Esophagus muscularis mucosa (tissue), 4 donors: ENCODE data around the gene PSMD12. TPM values are rescaled to one million over a fixed set of nuclear protein-coding genes. Genes with fewer than 3 reads are reported as not detected.

ENCODE experiments used
- DNase-seq: peaks from one replicate; pipeline ENCODE4 v3.0.0-alpha.2; 2017; ENCODE audit errors: extremely low spot score
- H3K27ac ChIP-seq, 4 donors: fragments of 200-600 bp; sonication (generic); replicated peaks in 1 of 4; 1 replicate in 3 of 4; 2 replicates in 1 of 4; pipeline ENCODE4 v1.5.1; 2016 to 2019; ENCODE audit warnings: mild to moderate bottlenecking in 1 of 4
- H3K27me3 ChIP-seq, 4 donors: fragments of 200-600 bp; sonication (generic); one replicate each; pipeline versions ENCODE4 v1.5.1 to v1.6.0; 2016 to 2019
- H3K36me3 ChIP-seq, 4 donors: fragments of 200-600 bp; sonication (generic); one replicate each; pipeline ENCODE4 v1.5.1; 2016 to 2019
- H3K4me1 ChIP-seq, 4 donors: fragments of 200-600 bp; sonication (generic); one replicate each; pipeline ENCODE4 v1.5.1; 2016 to 2019
- H3K4me3 ChIP-seq, 4 donors: fragments of 200-600 bp; sonication (generic); 1 replicate in 2 of 4; 2 replicates in 2 of 4; pipeline ENCODE4 v1.5.1; 2016 to 2019; ENCODE audit warnings: mild to moderate bottlenecking in 4 of 4, moderate library complexity in 1 of 4
- H3K9me3 ChIP-seq, 4 donors: fragments of 200-600 bp; sonication (generic); 1 replicate in 3 of 4; 2 replicates in 1 of 4; pipeline ENCODE4 v1.5.1; 2016 to 2019
- CTCF ChIP-seq, 3 experiments: fragments of 200-600 bp in 2 of 3; fragments of 450-650 bp in 1 of 3; sonication (generic) in 2 of 3; IDR thresholded peaks; one replicate each; pipeline ENCODE4 v1.5.1; 2017 to 2019; ENCODE audit warnings: antibody characterized with exemption in 3 of 3, mild to moderate bottlenecking in 2 of 3, moderate library complexity in 1 of 3
- EP300 ChIP-seq: sonication (generic); formaldehyde crosslinking; IDR thresholded peaks from one replicate; pipeline ENCODE4 v1.6.1; 2017; ENCODE audit warnings: antibody characterized with exemption
- POLR2A ChIP-seq: fragments of 450-650 bp; IDR thresholded peaks from one replicate; pipeline ENCODE4 v1.6.1; 2017; ENCODE audit warnings: antibody characterized with exemption, moderate library complexity, mild to moderate bottlenecking, low read depth
- POLR2AphosphoS5 ChIP-seq, 2 donors: sonication (generic); formaldehyde crosslinking; IDR thresholded peaks; one replicate each; pipeline ENCODE4 v1.6.1; 2017; ENCODE audit warnings: antibody characterized with exemption in 2 of 2
- WGBS: methylation state at CpG from one replicate; pipeline ENCODE4 v1.1.5; 2018; 5-methylcytosine and 5-hydroxymethylcytosine counted together
- intact Hi-C: fragments of 100-400 bp; cut with DNase I; formaldehyde crosslinking; loops from one replicate; pipeline ENCODE4 v1.15.1; 2023
- total RNA-seq, 4 donors: library from RNA; depleted of rRNA; stranded (reverse); fragments of >200 nt; gene quantifications; one replicate each; pipeline versions ENCODE4 v1.1.0 to v1.2.1, GENCODE V29; 2016

The PSMD12 gene
- total RNA-seq, 4 donors from 2014 or later, result 28.4 to 37.8 (median 30.0) TPM

- H3K4me1 ChIP-seq, result peaks cover 18 to 50% (median 42%) of the 10 kb centered on the region in 4 donors
- peak overlapping the region; percentile 91 to 96 (median 95) for H3K27ac ChIP-seq
- intact Hi-C loops, result loop anchor here (2.0 kb wide), 1 partner anchor 96 kb away; no protein-coding TSS in a partner anchor
- no peak for TF ChIP-seq EP300
- TF ChIP-seq CTCF (IDR thresholded peaks at IDR 0.05), result peak; percentile 76 to 92 (median 85)
- TF ChIP-seq POLR2AphosphoS5 (IDR thresholded peaks at IDR 0.05), result peak; percentile 71 to 87
- TF ChIP-seq POLR2A, result no peak
- H3K9me3 ChIP-seq, result no peaks in the 10 kb centered on the region
- no peaks in the 10 kb centered on the region for H3K27me3 ChIP-seq
- peak overlapping the region; percentile 81 to 93 (median 90) for H3K4me3 ChIP-seq
- H3K36me3 ChIP-seq, result peaks cover 0 to 4% (median 0%) of the 10 kb centered on the region in 4 donors
- WGBS, result under 1% methylated on average over 12 of the region's 72 CpGs
- DNase-seq, result peak; percentile 96
Observed at GRCh38 chr17:67378454-67379250, 12.3 kb upstream of the PSMD12 start.

GRCh38 chr17:67377488-67378453 lies 11.4 kb upstream of the PSMD12 start:
- intact Hi-C loops, result loop anchor here (2.0 kb wide), 1 partner anchor 97 kb away; no protein-coding TSS in a partner anchor
- 0% methylated on average over 20 of the region's 100 CpGs for WGBS
- H3K36me3 ChIP-seq, result no peaks in the 10 kb centered on the region
- TF ChIP-seq POLR2AphosphoS5 (IDR thresholded peaks at IDR 0.05), result no peak
- peak in 1 of 3 experiments; percentile 46 for TF ChIP-seq CTCF (IDR thresholded peaks at IDR 0.05)
- H3K4me3 ChIP-seq, result peak overlapping the region; percentile 81 to 93 (median 90)
- H3K27me3 ChIP-seq, result no peaks in the 10 kb centered on the region
- no peak for DNase-seq
- peaks cover 18 to 50% (median 41%) of the 10 kb centered on the region in 4 donors for H3K4me1 ChIP-seq
- H3K27ac ChIP-seq, result peak overlapping the region; percentile 91 to 96 (median 95)
- H3K9me3 ChIP-seq, result no peaks in the 10 kb centered on the region

- TF ChIP-seq POLR2A (peak; percentile 11), EP300 (no peak), CTCF (IDR thresholded peaks at IDR 0.05) (peak in 1 of 3 experiments; percentile 6), POLR2AphosphoS5 (IDR thresholded peaks at IDR 0.05) (peak; percentile 89 to 95)
- Histone ChIP-seq H3K27me3 (no peaks in the 10 kb centered on the region), H3K4me1 (peaks cover 18 to 50% (median 37%) of the 10 kb centered on the region in 4 donors), H3K36me3 (no peaks in the 10 kb centered on the region), H3K27ac (peak within 1 kb of the TSS; percentile 91 to 96 (median 95)), H3K4me3 (peak within 1 kb of the TSS; percentile 81 to 93 (median 90)), H3K9me3 (no peaks in the 10 kb centered on the region)
- 0% methylated on average over 19 of the region's 56 CpGs for WGBS
- intact Hi-C loops, result no loop called here
- peak; percentile 96 for DNase-seq
Observed at GRCh38 chr17:67376737-67377487, 10.5 kb upstream of the PSMD12 start, which contains the start of gene PITPNC1. Gene PITPNC1, plus strand, starts transcription at chr17:67377281.

GRCh38 chr17:67376415-67376736 lies 10.0 kb upstream of the PSMD12 start:
- DNase-seq, result no peak
- peaks cover 18 to 46% (median 34%) of the 10 kb centered on the region in 4 donors for H3K4me1 ChIP-seq
- H3K4me3 ChIP-seq, result peak overlapping the region; percentile 81 to 93 (median 90)
- H3K27ac ChIP-seq, result peak overlapping the region; percentile 91 to 96 (median 95)
- 34% methylated on average over 6 of the region's 6 CpGs for WGBS
- no peaks in the 10 kb centered on the region for H3K27me3 ChIP-seq
- no peaks in the 10 kb centered on the region for H3K9me3 ChIP-seq
- intact Hi-C loops, result no loop called here
- H3K36me3 ChIP-seq, result no peaks in the 10 kb centered on the region
- TF ChIP-seq POLR2AphosphoS5 (IDR thresholded peaks at IDR 0.05) (no peak), CTCF (IDR thresholded peaks at IDR 0.05) (no peak), POLR2A (no peak), EP300 (no peak)
